K562 (cell line): ENCODE measurements around the gene PRKAR1B. TPM values are rescaled to one million over a fixed set of nuclear protein-coding genes. Genes with fewer than 3 reads are reported as not detected.

Source experiments
- ATAC-seq: fragments of 200-7000 bp; cut with Tn5 transposase; 3 replicates; pipeline ENCODE4 v1.9.1; 2020; ENCODE audit warnings: moderate library complexity
- BruUV-seq: library from RNA; stranded (reverse); fragments of 400-500 nt; replicated peaks from 2 replicates; lab custom pipeline; 2021; lab: Mats Ljungman, UMichigan
- CTCF ChIA-PET: fragments of 300-600 bp; formaldehyde crosslinking; extraction: SDS; loops from one replicate; lab custom pipeline; 2021; ENCODE audit warnings: low intra/inter-chr PET ratio; lab: Yijun Ruan, JAX
- POLR2A ChIA-PET: fragments of 300-600, 350-650 bp; sonication (Branson Sonifier 250); formaldehyde crosslinking; extraction: SDS; loops from one replicate; lab custom pipeline; 2021; ENCODE audit warnings: antibody characterized with exemption, inconsistent platforms; lab: Yijun Ruan, JAX
- DNase-seq, 4 experiments: peaks; one replicate each; pipeline versions ENCODE4 v3.0.0 to v3.0.0-alpha.2; 2011 to 2018; ENCODE audit warnings: low spot score in 3 of 4, mixed read lengths in 3 of 4; ENCODE audit errors: extremely low read depth in 1 of 4
- FAIRE-seq: peaks from 2 replicates; lab custom pipeline; 2011; peaks lifted over from hg19 to GRCh38; lab: Jason Lieb, UNC
- H2AFZ ChIP-seq: 2 replicates; pipeline ENCODE4 v1.6.0; 2011; ENCODE audit warnings: low read depth, low read length, control low read depth, inconsistent platforms
- H3K27ac ChIP-seq: fragments of 200-600 bp; 3 replicates; pipeline ENCODE4 v1.8.0; 2011; ENCODE audit warnings: low read depth, mild to moderate bottlenecking, control low read depth, inconsistent platforms, low read length, moderate library complexity, mixed read lengths; ENCODE audit errors: extremely low read depth
- H3K27me3 ChIP-seq, 2 experiments: fragments of 300-600 bp in 1 of 2; 2 replicates in 1 of 2; 3 replicates in 1 of 2; pipeline versions ENCODE4 v1.6.0 to v1.8.0; 2011; ENCODE audit warnings: inconsistent platforms in 2 of 2, low read length in 2 of 2, mild to moderate bottlenecking in 1 of 2, mixed read lengths in 1 of 2, moderate library complexity in 1 of 2; ENCODE audit not compliant: control insufficient read depth in 2 of 2, insufficient read depth in 2 of 2
- H3K36me3 ChIP-seq: fragments of 300-600 bp; 3 replicates; pipeline ENCODE4 v1.8.0; 2011; ENCODE audit warnings: mild to moderate bottlenecking, low read length, inconsistent platforms; ENCODE audit not compliant: control insufficient read depth, insufficient read depth
- H3K4me1 ChIP-seq, 2 experiments: fragments of 200-600 bp in 1 of 2; replicated peaks in 1 of 2; 2 replicates in 1 of 2; 3 replicates in 1 of 2; pipeline versions ENCODE4 v1.5.1 to v1.8.0; 2011; ENCODE audit warnings: inconsistent platforms in 2 of 2, low read length in 2 of 2, mild to moderate bottlenecking in 1 of 2, mixed read lengths in 1 of 2, moderate library complexity in 1 of 2; ENCODE audit not compliant: control insufficient read depth in 2 of 2, insufficient read depth in 2 of 2
- H3K4me2 ChIP-seq: 2 replicates; pipeline ENCODE4 v1.6.1; 2011; ENCODE audit warnings: low read length, control low read depth, inconsistent platforms, mixed read lengths; ENCODE audit not compliant: insufficient read depth
- H3K4me3 ChIP-seq: fragments of 200-600 bp; sonication (generic), shearing (Covaris generic); 2 replicates; pipeline ENCODE4 v1.5.1; 2016; ENCODE audit warnings: control low read depth, inconsistent platforms
- H3K79me2 ChIP-seq: fragments of 200-600 bp; 3 replicates; pipeline ENCODE4 v1.8.0; 2011; ENCODE audit warnings: low read length, inconsistent platforms; ENCODE audit not compliant: control insufficient read depth, insufficient read depth
- H3K9ac ChIP-seq, 2 experiments: 2 replicates each; pipeline versions ENCODE4 v1.6.0 to v1.6.1; 2011; ENCODE audit warnings: low read depth in 2 of 2, low read length in 2 of 2, control low read depth in 1 of 2, inconsistent platforms in 1 of 2, mild to moderate bottlenecking in 1 of 2, mixed read lengths in 1 of 2; ENCODE audit not compliant: insufficient read depth in 1 of 2
- H3K9me1 ChIP-seq: one replicate; pipeline ENCODE4 v1.6.0; 2011; ENCODE audit warnings: inconsistent platforms, mild to moderate bottlenecking, low read length, moderate library complexity; ENCODE audit not compliant: control insufficient read depth, insufficient read depth
- H3K9me3 ChIP-seq: replicated peaks from 2 replicates; pipeline ENCODE4 v1.5.1; 2011; ENCODE audit warnings: low read depth, low read length, inconsistent platforms; ENCODE audit not compliant: control insufficient read depth, insufficient read depth
- H4K20me1 ChIP-seq: replicated peaks from 2 replicates; pipeline ENCODE4 v1.6.1; 2011; ENCODE audit warnings: low read length, inconsistent platforms, mixed read lengths; ENCODE audit not compliant: control insufficient read depth, insufficient read depth
- CBX1 ChIP-seq: sonication (generic); IDR thresholded peaks from 2 replicates; pipeline ENCODE4 v1.6.1; 2016; ENCODE audit warnings: antibody characterized with exemption, low read depth, mild to moderate bottlenecking
- DNMT1 ChIP-seq: fragments of 450-650 bp; IDR thresholded peaks from 2 replicates; pipeline ENCODE4 v1.6.1; 2016; ENCODE audit warnings: antibody characterized with exemption, mild to moderate bottlenecking
- E2F6 ChIP-seq, 2 experiments: IDR thresholded peaks; 2 replicates each; pipeline ENCODE4 v1.6.1; 2011; ENCODE audit warnings: borderline replicate concordance in 1 of 2, control low read depth in 1 of 2, low read depth in 1 of 2, low read length in 1 of 2, mild to moderate bottlenecking in 1 of 2, mixed read lengths in 1 of 2, moderate library complexity in 1 of 2; ENCODE audit not compliant: insufficient read depth in 1 of 2, insufficient read length in 1 of 2, poor library complexity in 1 of 2, severe bottlenecking in 1 of 2; ENCODE audit errors: extremely low read depth in 1 of 2
- HDAC2 ChIP-seq: fragments of 450-650 bp; IDR thresholded peaks from 2 replicates; pipeline ENCODE4 v1.6.1; 2016; ENCODE audit warnings: mild to moderate bottlenecking
- HNRNPLL ChIP-seq: fragments of 200-400 bp; formaldehyde crosslinking; IDR thresholded peaks from 2 replicates; pipeline ENCODE4 v1.6.1; 2017; ENCODE audit warnings: low read length, low read depth, mild to moderate bottlenecking; ENCODE audit not compliant: poor library complexity, severe bottlenecking
- WGBS: fragments of 100-300 bp; shearing (Covaris generic); methylation state at CpG from one replicate; pipeline ENCODE4 v1.1.6; 2016; ENCODE audit warnings: low coverage, mixed read lengths; ENCODE audit not compliant: insufficient coverage; ENCODE audit errors: missing lambda C conversion rate; 5-methylcytosine and 5-hydroxymethylcytosine counted together
- in situ Hi-C: fragments of 300-500 bp; cut with MboI; formaldehyde crosslinking; loops from 4 replicates; pipeline ENCODE4 v1.15.0; 2018; ENCODE audit warnings: inconsistent platforms, mixed read lengths
- intact Hi-C: fragments of 100-400 bp; cut with micrococcal nuclease; formaldehyde crosslinking; loops from 2 replicates; pipeline ENCODE4 v1.14.2; 2022
- polyA plus RNA-seq, 8 experiments: library from polyadenylated mRNA; depleted of rRNA in 4 of 8; stranded (reverse) in 5 of 8; unstranded in 3 of 8; fragments of >200 nt; fragmentation: Nextera tagmentation in 2 of 8; fragmentation: Illumina TruSeq in 1 of 8; extraction: Ambion mirVana in 2 of 8; extraction: Trizol in 1 of 8; gene quantifications; 2 replicates each; pipeline versions ENCODE4 v1.2.1 to v1.2.3, GENCODE V29; 2011 to 2014; ENCODE audit warnings: inconsistent platforms in 1 of 8, missing spikeins in 1 of 8
- total RNA-seq, 7 experiments: library from RNA; depleted of rRNA in 6 of 7; stranded (reverse); fragments of >200 nt in 6 of 7; fragmentation: Illumina TruSeq in 2 of 7; extraction: Trizol in 2 of 7; gene quantifications; 2 replicates each; pipeline versions ENCODE4 v1.2.1 to v1.2.3, GENCODE V29; 2011 to 2021; ENCODE audit warnings: low replicate concordance in 1 of 7

The PRKAR1B gene
- total and polyA plus RNA-seq, 9 of the 15 experiments (the other 6 are each of a cell fraction or from before 2014, with no cell fraction given): 0.99 to 30.5 (median 12.7) TPM

- CTCF ChIA-PET: no interaction called here
- FAIRE-seq (no peak), DNase-seq (no peak)
- BruUV-seq: no TSS peak
- no peaks in the 10 kb centered on the region for H4K20me1 ChIP-seq
- TF ChIP-seq DNMT1 (no peak), CBX1 (no peak), HNRNPLL (no peak), HDAC2 (no peak), E2F6 (IDR thresholded peaks at IDR 0.05; ENCODE audit: borderline replicate concordance in 1 of 2, extremely low read depth in 1 of 2, insufficient read depth in 1 of 2, insufficient read length in 1 of 2, low read depth in 1 of 2, low read length in 1 of 2, poor library complexity in 1 of 2, severe bottlenecking in 1 of 2) (no peak)
- TF ChIP-seq, all 486 proteins: peak for 0
- Histone ChIP-seq H3K9me3 (no peaks in the 10 kb centered on the region), H3K4me3 (no peak overlapping the region), H3K27ac (no peak overlapping the region), H3K27me3 (no peaks in the 10 kb centered on the region), H3K9me1 (peaks cover 4% of the 10 kb centered on the region), H3K4me2 (no peak overlapping the region), H3K79me2 (no peaks in the 10 kb centered on the region), H3K9ac (no peak overlapping the region), H3K4me1 (peaks cover 0 to 30% of the 10 kb centered on the region in 2 experiments; a peak in 1 of 5 replicates), H2AFZ (no peak overlapping the region), H3K36me3 (peaks cover 14% of the 10 kb centered on the region; the same call in 2 of the 3 replicates)
- POLR2A ChIA-PET: no interaction called here
- in situ Hi-C loops (no loop called here), intact Hi-C loops (no loop called here)
- ATAC-seq: no peak
- 86% methylated on average over 21 of the region's 23 CpGs for WGBS
Measured at GRCh38 chr7:573933-574381, 153.1 kb downstream of the PRKAR1B start.
